GM12878 (cell line): ENCODE results near the gene CDC14B. TPM values are rescaled to one million over a fixed set of nuclear protein-coding genes. Genes with fewer than 3 reads are reported as not detected.

Experiments used
- BACH1 ChIP-seq: fragments of 450-650 bp; IDR thresholded peaks from 2 replicates; pipeline ENCODE4 v1.6.1; 2017; ENCODE audit warnings: mild to moderate bottlenecking, borderline replicate concordance
- BHLHE40 ChIP-seq, 2 experiments: fragments of 450-650 bp in 1 of 2; IDR thresholded peaks; 2 replicates each; pipeline ENCODE4 v1.6.1; 2011 to 2017; ENCODE audit warnings: low read depth in 2 of 2, borderline replicate concordance in 1 of 2, improper control_type of control experiment in 1 of 2, low read length in 1 of 2, mild to moderate bottlenecking in 1 of 2
- BMI1 ChIP-seq: fragments of 450-650 bp; IDR thresholded peaks from 2 replicates; pipeline ENCODE4 v1.6.1; 2016; ENCODE audit warnings: mild to moderate bottlenecking, moderate library complexity, borderline replicate concordance
- CHD1 ChIP-seq: IDR thresholded peaks from 2 replicates; pipeline ENCODE4 v1.6.1; 2012; ENCODE audit warnings: low read depth, low read length, improper control_type of control experiment
- IKZF2 ChIP-seq, 2 experiments: fragments of 450-650 bp; IDR thresholded peaks; 2 replicates each; pipeline ENCODE4 v1.6.1; 2017; ENCODE audit warnings: mild to moderate bottlenecking in 2 of 2, moderate library complexity in 2 of 2
- JUNB ChIP-seq: IDR thresholded peaks from 2 replicates; pipeline ENCODE4 v1.6.1; 2016; ENCODE audit warnings: antibody characterized with exemption, mild to moderate bottlenecking
- NBN ChIP-seq: fragments of 450-650 bp; IDR thresholded peaks from 2 replicates; pipeline ENCODE4 v1.6.1; 2016
- NFIC ChIP-seq: IDR thresholded peaks from 2 replicates; pipeline ENCODE4 v1.6.1; 2012; ENCODE audit warnings: low read depth, mild to moderate bottlenecking, inconsistent platforms, low read length, moderate library complexity
- PAX8 ChIP-seq: fragments of 450-650 bp; IDR thresholded peaks from 2 replicates; pipeline ENCODE4 v1.6.1; 2017; ENCODE audit warnings: mild to moderate bottlenecking, moderate library complexity
- PML ChIP-seq: IDR thresholded peaks from 2 replicates; pipeline ENCODE4 v1.6.1; 2012; ENCODE audit warnings: low read length, inconsistent platforms
- POLR2AphosphoS2 ChIP-seq: IDR thresholded peaks from 2 replicates; pipeline ENCODE4 v1.6.1; 2011; ENCODE audit warnings: low read depth, mild to moderate bottlenecking, low read length, improper control_type of control experiment, moderate library complexity
- RFX5 ChIP-seq: IDR thresholded peaks from 2 replicates; pipeline ENCODE4 v1.6.1; 2011; ENCODE audit warnings: low read depth, low read length, improper control_type of control experiment
- SMAD5 ChIP-seq: IDR thresholded peaks from 2 replicates; pipeline ENCODE4 v1.6.1; 2016; ENCODE audit warnings: antibody characterized with exemption, low read depth
- SPI1 ChIP-seq: IDR thresholded peaks from 2 replicates; pipeline ENCODE4 v1.6.1; 2011; ENCODE audit warnings: low read depth, mild to moderate bottlenecking, low read length, moderate library complexity, borderline replicate concordance; ENCODE audit not compliant: insufficient read depth
- TARDBP ChIP-seq: IDR thresholded peaks from 2 replicates; pipeline ENCODE4 v1.6.1; 2016; ENCODE audit warnings: borderline replicate concordance
- ZNF384 ChIP-seq: IDR thresholded peaks from 2 replicates; pipeline ENCODE4 v1.6.1; 2012; ENCODE audit warnings: low read depth, mild to moderate bottlenecking, low read length, improper control_type of control experiment, borderline replicate concordance
- polyA plus RNA-seq, 11 experiments: library from polyadenylated mRNA; depleted of rRNA in 4 of 11; unstranded in 6 of 11; stranded (reverse) in 5 of 11; fragments of >200 nt; fragmentation: Nextera tagmentation in 4 of 11; fragmentation: Illumina TruSeq in 1 of 11; extraction: Ambion mirVana in 4 of 11; extraction: Trizol in 1 of 11; gene quantifications; 1 replicate in 1 of 11; 2 replicates in 10 of 11; pipeline versions ENCODE4 v1.2.1 to v1.2.3, GENCODE V29; 2011 to 2016; ENCODE audit warnings: inconsistent platforms in 2 of 11, missing spikeins in 2 of 11, low read depth in 1 of 11
- total RNA-seq, 4 experiments: library from RNA; depleted of rRNA in 3 of 4; stranded (reverse); fragments of >200 nt in 3 of 4; fragmentation: Illumina TruSeq in 1 of 4; extraction: Trizol in 1 of 4; gene quantifications; 2 replicates each; pipeline versions ENCODE4 v1.2.1 to v1.2.3, GENCODE V29; 2013 to 2021
- TF ChIP-seq, protein P1 (sequence below), 3 experiments: IDR thresholded peaks in 2 of 3; conservative IDR thresholded peaks in 1 of 3; 2 replicates each; pipeline ENCODE4 v1.5.1; 2011; ENCODE audit warnings: low read depth in 3 of 3, low read length in 3 of 3, mild to moderate bottlenecking in 3 of 3, control low read depth in 2 of 3, moderate library complexity in 2 of 3, inconsistent platforms in 1 of 3, mixed read lengths in 1 of 3; ENCODE audit not compliant: control insufficient read depth in 2 of 3, insufficient read depth in 1 of 3; ENCODE audit errors: extremely low read depth in 1 of 3
- TF ChIP-seq, protein P2 (sequence below): fragments of 450-650 bp; IDR thresholded peaks from 2 replicates; pipeline ENCODE4 v1.6.1; 2017; ENCODE audit warnings: borderline replicate concordance
- TF ChIP-seq, protein P3 (sequence below): fragments of 450-650 bp; formaldehyde crosslinking; IDR thresholded peaks from 2 replicates; pipeline ENCODE4 v1.4.0; 2022; ENCODE audit warnings: mild to moderate bottlenecking, moderate library complexity
- TF ChIP-seq, protein P4 (sequence below): IDR thresholded peaks from 2 replicates; pipeline ENCODE4 v1.6.1; 2012; ENCODE audit warnings: low read depth, low read length, improper control_type of control experiment
- TF ChIP-seq, protein P5 (sequence below): fragments of 450-650 bp; IDR thresholded peaks from 2 replicates; pipeline ENCODE4 v1.6.1; 2017; ENCODE audit warnings: low read depth, mild to moderate bottlenecking, moderate library complexity

Gene CDC14B
- total and polyA plus RNA-seq, 10 of the 15 experiments (the other 5 are each of a cell fraction or from before 2014, with no cell fraction given): 3.7 to 11.7 (median 6.2) TPM

DNA sequence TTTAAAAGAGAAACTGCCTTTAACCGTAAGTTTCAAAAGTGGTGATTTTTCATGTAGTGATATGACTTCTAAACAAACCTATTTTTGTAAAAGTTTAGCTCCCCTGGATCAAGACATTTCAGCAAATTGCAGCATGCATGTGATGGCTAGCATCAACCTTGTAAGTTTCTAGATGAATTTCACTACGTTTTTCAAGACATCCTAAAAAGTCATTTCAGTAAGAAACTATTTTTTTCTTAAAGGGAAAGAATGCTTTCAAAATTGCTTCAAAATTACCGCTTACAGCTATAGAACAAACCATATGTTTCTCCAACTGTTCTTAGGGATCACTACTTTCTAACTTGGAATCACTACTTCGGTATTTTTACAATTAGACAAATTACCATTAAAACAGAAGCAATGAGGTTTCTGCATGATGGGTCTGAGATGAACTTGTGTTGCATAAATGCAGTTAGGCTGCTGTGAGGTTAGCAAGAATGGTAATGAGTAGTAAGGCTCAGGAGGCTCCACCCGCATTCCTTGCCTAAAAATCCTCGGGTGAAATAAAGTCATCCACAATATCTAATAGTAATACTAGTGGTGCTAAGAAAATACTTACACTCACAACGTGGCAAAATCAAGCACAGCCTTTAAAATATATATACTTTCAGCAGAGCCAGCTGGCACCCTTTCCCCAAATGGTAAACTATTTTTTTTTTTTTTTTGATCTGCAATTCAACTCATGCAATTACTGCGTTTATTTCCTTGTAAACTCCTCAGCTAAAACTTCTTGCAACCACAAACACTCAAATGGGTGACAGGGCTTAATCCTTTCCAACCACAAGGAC lies 53.8 kb downstream of the CDC14B start (continued):
- TF ChIP-seq POLR2AphosphoS2 (no peak), RFX5 (no peak), PAX8 (no peak), BACH1 (no peak), PML (no peak), NBN (0 out of 2 replicates have a peak, but pooled peaks have one; percentile 20), CHD1 (no peak), IKZF2 (IDR thresholded peaks at IDR 0.05) (no peak; a peak in 1 of 4 replicates), JUNB (peak; percentile 71), SPI1 (no peak), BMI1 (no peak), NFIC (0 out of 2 replicates have a peak, but pooled peaks have one; percentile 48), BHLHE40 (IDR thresholded peaks at IDR 0.05; ENCODE audit: borderline replicate concordance in 1 of 2, low read depth in 2 of 2, low read length in 1 of 2) (no peak), ZNF384 (peak; percentile 50; the same call in 1 of the 2 replicates), TARDBP (no peak), SMAD5 (no peak)
- TF ChIP-seq, protein P1, sequence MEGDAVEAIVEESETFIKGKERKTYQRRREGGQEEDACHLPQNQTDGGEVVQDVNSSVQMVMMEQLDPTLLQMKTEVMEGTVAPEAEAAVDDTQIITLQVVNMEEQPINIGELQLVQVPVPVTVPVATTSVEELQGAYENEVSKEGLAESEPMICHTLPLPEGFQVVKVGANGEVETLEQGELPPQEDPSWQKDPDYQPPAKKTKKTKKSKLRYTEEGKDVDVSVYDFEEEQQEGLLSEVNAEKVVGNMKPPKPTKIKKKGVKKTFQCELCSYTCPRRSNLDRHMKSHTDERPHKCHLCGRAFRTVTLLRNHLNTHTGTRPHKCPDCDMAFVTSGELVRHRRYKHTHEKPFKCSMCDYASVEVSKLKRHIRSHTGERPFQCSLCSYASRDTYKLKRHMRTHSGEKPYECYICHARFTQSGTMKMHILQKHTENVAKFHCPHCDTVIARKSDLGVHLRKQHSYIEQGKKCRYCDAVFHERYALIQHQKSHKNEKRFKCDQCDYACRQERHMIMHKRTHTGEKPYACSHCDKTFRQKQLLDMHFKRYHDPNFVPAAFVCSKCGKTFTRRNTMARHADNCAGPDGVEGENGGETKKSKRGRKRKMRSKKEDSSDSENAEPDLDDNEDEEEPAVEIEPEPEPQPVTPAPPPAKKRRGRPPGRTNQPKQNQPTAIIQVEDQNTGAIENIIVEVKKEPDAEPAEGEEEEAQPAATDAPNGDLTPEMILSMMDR (IDR thresholded peaks at IDR 0.05 in 2 of 3, conservative IDR thresholded peaks at IDR 0.05 in 1 of 3; ENCODE audit: control insufficient read depth in 2 of 3, extremely low read depth in 1 of 3, insufficient read depth in 1 of 3, low read depth in 3 of 3, low read length in 3 of 3): no peak
- TF ChIP-seq, protein P2, sequence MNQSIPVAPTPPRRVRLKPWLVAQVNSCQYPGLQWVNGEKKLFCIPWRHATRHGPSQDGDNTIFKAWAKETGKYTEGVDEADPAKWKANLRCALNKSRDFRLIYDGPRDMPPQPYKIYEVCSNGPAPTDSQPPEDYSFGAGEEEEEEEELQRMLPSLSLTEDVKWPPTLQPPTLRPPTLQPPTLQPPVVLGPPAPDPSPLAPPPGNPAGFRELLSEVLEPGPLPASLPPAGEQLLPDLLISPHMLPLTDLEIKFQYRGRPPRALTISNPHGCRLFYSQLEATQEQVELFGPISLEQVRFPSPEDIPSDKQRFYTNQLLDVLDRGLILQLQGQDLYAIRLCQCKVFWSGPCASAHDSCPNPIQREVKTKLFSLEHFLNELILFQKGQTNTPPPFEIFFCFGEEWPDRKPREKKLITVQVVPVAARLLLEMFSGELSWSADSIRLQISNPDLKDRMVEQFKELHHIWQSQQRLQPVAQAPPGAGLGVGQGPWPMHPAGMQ: no peak
- TF ChIP-seq, protein P3, sequence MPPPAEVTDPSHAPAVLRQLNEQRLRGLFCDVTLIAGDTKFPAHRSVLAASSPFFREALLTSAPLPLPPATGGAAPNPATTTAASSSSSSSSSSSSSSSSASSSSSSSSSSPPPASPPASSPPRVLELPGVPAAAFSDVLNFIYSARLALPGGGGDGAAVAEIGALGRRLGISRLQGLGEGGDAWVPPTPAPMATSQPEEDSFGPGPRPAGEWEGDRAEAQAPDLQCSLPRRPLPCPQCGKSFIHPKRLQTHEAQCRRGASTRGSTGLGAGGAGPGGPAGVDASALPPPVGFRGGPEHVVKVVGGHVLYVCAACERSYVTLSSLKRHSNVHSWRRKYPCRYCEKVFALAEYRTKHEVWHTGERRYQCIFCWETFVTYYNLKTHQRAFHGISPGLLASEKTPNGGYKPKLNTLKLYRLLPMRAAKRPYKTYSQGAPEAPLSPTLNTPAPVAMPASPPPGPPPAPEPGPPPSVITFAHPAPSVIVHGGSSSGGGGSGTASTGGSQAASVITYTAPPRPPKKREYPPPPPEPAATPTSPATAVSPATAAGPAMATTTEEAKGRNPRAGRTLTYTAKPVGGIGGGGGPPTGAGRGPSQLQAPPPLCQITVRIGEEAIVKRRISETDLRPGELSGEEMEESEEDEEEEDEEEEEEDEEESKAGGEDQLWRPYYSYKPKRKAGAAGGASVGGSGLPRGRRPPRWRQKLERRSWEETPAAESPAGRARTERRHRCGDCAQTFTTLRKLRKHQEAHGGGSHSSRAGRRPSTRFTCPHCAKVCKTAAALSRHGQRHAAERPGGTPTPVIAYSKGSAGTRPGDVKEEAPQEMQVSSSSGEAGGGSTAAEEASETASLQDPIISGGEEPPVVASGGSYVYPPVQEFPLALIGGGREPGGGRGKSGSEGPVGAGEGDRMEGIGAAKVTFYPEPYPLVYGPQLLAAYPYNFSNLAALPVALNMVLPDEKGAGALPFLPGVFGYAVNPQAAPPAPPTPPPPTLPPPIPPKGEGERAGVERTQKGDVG (CRISPR knock-in tag): no peak
- TF ChIP-seq, protein P4, sequence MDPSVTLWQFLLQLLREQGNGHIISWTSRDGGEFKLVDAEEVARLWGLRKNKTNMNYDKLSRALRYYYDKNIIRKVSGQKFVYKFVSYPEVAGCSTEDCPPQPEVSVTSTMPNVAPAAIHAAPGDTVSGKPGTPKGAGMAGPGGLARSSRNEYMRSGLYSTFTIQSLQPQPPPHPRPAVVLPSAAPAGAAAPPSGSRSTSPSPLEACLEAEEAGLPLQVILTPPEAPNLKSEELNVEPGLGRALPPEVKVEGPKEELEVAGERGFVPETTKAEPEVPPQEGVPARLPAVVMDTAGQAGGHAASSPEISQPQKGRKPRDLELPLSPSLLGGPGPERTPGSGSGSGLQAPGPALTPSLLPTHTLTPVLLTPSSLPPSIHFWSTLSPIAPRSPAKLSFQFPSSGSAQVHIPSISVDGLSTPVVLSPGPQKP: no peak
- TF ChIP-seq, protein P5, sequence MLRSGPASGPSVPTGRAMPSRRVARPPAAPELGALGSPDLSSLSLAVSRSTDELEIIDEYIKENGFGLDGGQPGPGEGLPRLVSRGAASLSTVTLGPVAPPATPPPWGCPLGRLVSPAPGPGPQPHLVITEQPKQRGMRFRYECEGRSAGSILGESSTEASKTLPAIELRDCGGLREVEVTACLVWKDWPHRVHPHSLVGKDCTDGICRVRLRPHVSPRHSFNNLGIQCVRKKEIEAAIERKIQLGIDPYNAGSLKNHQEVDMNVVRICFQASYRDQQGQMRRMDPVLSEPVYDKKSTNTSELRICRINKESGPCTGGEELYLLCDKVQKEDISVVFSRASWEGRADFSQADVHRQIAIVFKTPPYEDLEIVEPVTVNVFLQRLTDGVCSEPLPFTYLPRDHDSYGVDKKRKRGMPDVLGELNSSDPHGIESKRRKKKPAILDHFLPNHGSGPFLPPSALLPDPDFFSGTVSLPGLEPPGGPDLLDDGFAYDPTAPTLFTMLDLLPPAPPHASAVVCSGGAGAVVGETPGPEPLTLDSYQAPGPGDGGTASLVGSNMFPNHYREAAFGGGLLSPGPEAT: peak; percentile 31; the same call in 1 of the 2 replicates
